Mesenchymal stem cell (in vitro differentiated cells and primary cell): ENCODE results near the gene TKTL2.

Experiments used
- DNase-seq: peaks from one replicate; pipeline ENCODE4 v3.0.0-alpha.2; 2013
- H2AFZ ChIP-seq: one replicate; pipeline ENCODE4 v1.6.1; 2013; ENCODE audit warnings: low read depth, mild to moderate bottlenecking, control low read depth, inconsistent platforms, low read length, moderate library complexity
- H2AK5ac ChIP-seq: 2 replicates; pipeline ENCODE4 v1.6.1; 2013; ENCODE audit warnings: low read length, moderate library complexity, mild to moderate bottlenecking, inconsistent platforms; ENCODE audit not compliant: severe bottlenecking
- H2BK120ac ChIP-seq: one replicate; pipeline ENCODE4 v1.6.1; 2013; ENCODE audit warnings: low read depth, mild to moderate bottlenecking, inconsistent platforms, low read length, moderate library complexity
- H2BK12ac ChIP-seq, 2 experiments: one replicate each; pipeline ENCODE4 v1.6.1; 2013; ENCODE audit warnings: inconsistent platforms in 2 of 2, low read length in 2 of 2, mild to moderate bottlenecking in 2 of 2, moderate library complexity in 2 of 2, control low read depth in 1 of 2
- H2BK15ac ChIP-seq: one replicate; pipeline ENCODE4 v1.6.1; 2013; ENCODE audit warnings: mild to moderate bottlenecking, low read depth, inconsistent platforms; ENCODE audit not compliant: poor library complexity, severe bottlenecking
- H2BK5ac ChIP-seq: 2 replicates; pipeline ENCODE4 v1.6.1; 2013; ENCODE audit warnings: low read depth, mild to moderate bottlenecking, low read length, control low read depth, inconsistent platforms; ENCODE audit not compliant: poor library complexity, severe bottlenecking
- H3K14ac ChIP-seq, 2 experiments: one replicate each; pipeline ENCODE4 v1.6.1; 2013; ENCODE audit warnings: inconsistent platforms in 2 of 2, low read length in 2 of 2, control low read depth in 1 of 2, mild to moderate bottlenecking in 1 of 2, moderate library complexity in 1 of 2
- H3K18ac ChIP-seq, 2 experiments: one replicate each; pipeline ENCODE4 v1.6.1; 2013; ENCODE audit warnings: inconsistent platforms in 2 of 2, low read length in 2 of 2, control low read depth in 1 of 2, low read depth in 1 of 2, mild to moderate bottlenecking in 1 of 2
- H3K23ac ChIP-seq, 2 experiments: one replicate each; pipeline ENCODE4 v1.6.1; 2013; ENCODE audit warnings: inconsistent platforms in 2 of 2, low read length in 2 of 2, mild to moderate bottlenecking in 2 of 2, moderate library complexity in 2 of 2, control low read depth in 1 of 2
- H3K27ac ChIP-seq: 2 replicates; pipeline ENCODE4 v1.5.1; 2013; ENCODE audit warnings: mild to moderate bottlenecking, moderate library complexity, low read length, control low read depth, inconsistent platforms; ENCODE audit not compliant: poor library complexity, severe bottlenecking
- H3K27me3 ChIP-seq, 2 experiments: 2 replicates each; pipeline versions ENCODE4 v1.6.1 to v1.7.0; 2013; ENCODE audit warnings: low read length in 2 of 2, mild to moderate bottlenecking in 2 of 2, moderate library complexity in 2 of 2, control low read depth in 1 of 2, inconsistent platforms in 1 of 2; ENCODE audit not compliant: control insufficient read depth in 1 of 2, insufficient read depth in 1 of 2
- H3K36me3 ChIP-seq, 2 experiments: 2 replicates each; pipeline versions ENCODE4 v1.6.1 to v1.7.0; 2013; ENCODE audit warnings: low read length in 2 of 2, control low read depth in 1 of 2, inconsistent platforms in 1 of 2, low read depth in 1 of 2, mild to moderate bottlenecking in 1 of 2; ENCODE audit not compliant: insufficient read depth in 2 of 2, control insufficient read depth in 1 of 2
- H3K4ac ChIP-seq, 2 experiments: one replicate each; pipeline ENCODE4 v1.6.1; 2013; ENCODE audit warnings: inconsistent platforms in 2 of 2, low read length in 2 of 2, mild to moderate bottlenecking in 2 of 2, moderate library complexity in 2 of 2, control low read depth in 1 of 2, low read depth in 1 of 2
- H3K4me1 ChIP-seq: 2 replicates; pipeline ENCODE4 v1.6.1; 2013; ENCODE audit warnings: low read depth, low read length, control low read depth; ENCODE audit not compliant: control insufficient read depth, insufficient read depth
- H3K4me2 ChIP-seq: 2 replicates; pipeline ENCODE4 v1.6.1; 2013; ENCODE audit warnings: low read length, mild to moderate bottlenecking, inconsistent platforms; ENCODE audit not compliant: poor library complexity, severe bottlenecking
- H3K4me3 ChIP-seq, 2 experiments: 2 replicates each; pipeline versions ENCODE4 v1.5.1 to v1.7.0; 2013; ENCODE audit warnings: low read length in 2 of 2, mild to moderate bottlenecking in 2 of 2, control low read depth in 1 of 2, low read depth in 1 of 2; ENCODE audit not compliant: insufficient read depth in 1 of 2
- H3K79me1 ChIP-seq: replicated peaks from 2 replicates; pipeline ENCODE4 v1.6.1; 2013; ENCODE audit warnings: mild to moderate bottlenecking, control low read depth, low read length, inconsistent platforms; ENCODE audit not compliant: poor library complexity, severe bottlenecking
- H3K9ac ChIP-seq: 2 replicates; pipeline ENCODE4 v1.7.0; 2013; ENCODE audit warnings: mild to moderate bottlenecking, low read length, moderate library complexity
- H3K9me3 ChIP-seq: 2 replicates; pipeline ENCODE4 v1.7.0; 2013; ENCODE audit warnings: mild to moderate bottlenecking, low read length; ENCODE audit not compliant: control insufficient read depth
- H4K8ac ChIP-seq: one replicate; pipeline ENCODE4 v1.6.1; 2013; ENCODE audit warnings: inconsistent platforms, mild to moderate bottlenecking, low read length, moderate library complexity
- H4K91ac ChIP-seq: one replicate; pipeline ENCODE4 v1.6.1; 2013; ENCODE audit warnings: mild to moderate bottlenecking, low read length, inconsistent platforms
- WGBS: methylation state at CpG from one replicate; pipeline ENCODE4 v1.1.7; 2013; ENCODE audit warnings: mixed read lengths; 5-methylcytosine and 5-hydroxymethylcytosine counted together

Gene TKTL2

GRCh38 chr4:163482190-163482589, 8.6 kb upstream of the TKTL2 start:
- no peak overlapping the region for H3K23ac ChIP-seq
- no peaks in the 10 kb centered on the region for H3K9me3 ChIP-seq
- H3K4me1 ChIP-seq: no peaks in the 10 kb centered on the region
- no peak overlapping the region for H3K9ac ChIP-seq
- H3K4me2 ChIP-seq: no peak overlapping the region
- WGBS: 40% methylated on average over 1 of the region's 1 CpG
- H4K91ac ChIP-seq: no peak overlapping the region
- H3K4ac ChIP-seq: no peak overlapping the region
- H3K18ac ChIP-seq: no peak overlapping the region
- H2AFZ ChIP-seq: no peak overlapping the region
- H2BK120ac ChIP-seq: no peak overlapping the region
- no peak overlapping the region for H3K27ac ChIP-seq
- no peak overlapping the region for H3K14ac ChIP-seq
- DNase-seq: no peak
- no peaks in the 10 kb centered on the region for H3K79me1 ChIP-seq
- no peak overlapping the region for H2AK5ac ChIP-seq
- H3K4me3 ChIP-seq: no peak overlapping the region
- no peak overlapping the region for H2BK15ac ChIP-seq
- no peaks in the 10 kb centered on the region for H3K36me3 ChIP-seq
- H2BK5ac ChIP-seq: no peak overlapping the region
- no peak overlapping the region for H4K8ac ChIP-seq
- no peak overlapping the region for H2BK12ac ChIP-seq
- H3K27me3 ChIP-seq: no peaks in the 10 kb centered on the region

GRCh38 chr4:163476761-163477438, 3.3 kb upstream of the TKTL2 start:
- no peak overlapping the region for H4K91ac ChIP-seq
- DNase-seq: no peak
- no peak overlapping the region for H2AFZ ChIP-seq
- H3K27me3 ChIP-seq: no peaks in the 10 kb centered on the region
- WGBS: 92% methylated on average over 3 of the region's 5 CpGs
- no peak overlapping the region for H2BK120ac ChIP-seq
- H3K23ac ChIP-seq: no peak overlapping the region
- H3K18ac ChIP-seq: no peak overlapping the region
- H3K4ac ChIP-seq: no peak overlapping the region
- no peak overlapping the region for H2BK5ac ChIP-seq
- H3K4me3 ChIP-seq: no peak overlapping the region
- no peak overlapping the region for H4K8ac ChIP-seq
- no peak overlapping the region for H3K14ac ChIP-seq
- H3K9me3 ChIP-seq: no peaks in the 10 kb centered on the region
- H3K4me1 ChIP-seq: peaks cover 4% of the 10 kb centered on the region
- no peak overlapping the region for H2BK12ac ChIP-seq
- H2AK5ac ChIP-seq: no peak overlapping the region
- H3K36me3 ChIP-seq: peaks cover 0 to 4% of the 10 kb centered on the region in 2 experiments
- no peak overlapping the region for H2BK15ac ChIP-seq
- no peak overlapping the region for H3K9ac ChIP-seq
- H3K79me1 ChIP-seq: no peaks in the 10 kb centered on the region
- H3K4me2 ChIP-seq: no peak overlapping the region
- no peak overlapping the region for H3K27ac ChIP-seq

- no peak overlapping the region for H2BK120ac ChIP-seq
- 100% methylated on average over 2 of the region's 3 CpGs for WGBS
- H3K23ac ChIP-seq: no peak overlapping the region
- peaks cover 4% of the 10 kb centered on the region for H3K4me1 ChIP-seq
- H2BK12ac ChIP-seq: no peak overlapping the region
- H3K9ac ChIP-seq: no peak overlapping the region
- no peak overlapping the region for H3K27ac ChIP-seq
- no peak overlapping the region for H2AK5ac ChIP-seq
- no peaks in the 10 kb centered on the region for H3K9me3 ChIP-seq
- no peak overlapping the region for H2AFZ ChIP-seq
- H3K4me3 ChIP-seq: no peak overlapping the region
- no peaks in the 10 kb centered on the region for H3K79me1 ChIP-seq
- peaks cover 0 to 4% of the 10 kb centered on the region in 2 experiments for H3K36me3 ChIP-seq
- H4K8ac ChIP-seq: no peak overlapping the region
- no peak overlapping the region for H3K4me2 ChIP-seq
- H4K91ac ChIP-seq: no peak overlapping the region
- H3K18ac ChIP-seq: no peak overlapping the region
- no peak overlapping the region for H2BK15ac ChIP-seq
- no peak for DNase-seq
- H3K27me3 ChIP-seq: no peaks in the 10 kb centered on the region
- no peak overlapping the region for H2BK5ac ChIP-seq
- no peak overlapping the region for H3K14ac ChIP-seq
- H3K4ac ChIP-seq: no peak overlapping the region
Observed at GRCh38 chr4:163474027-163474426, 473 bp upstream of the TKTL2 start.

- no peak overlapping the region for H3K14ac ChIP-seq
- no peak overlapping the region for H4K91ac ChIP-seq
- H2BK5ac ChIP-seq: no peak overlapping the region
- no peaks in the 10 kb centered on the region for H3K27me3 ChIP-seq
- no peak overlapping the region for H3K4me3 ChIP-seq
- H2BK15ac ChIP-seq: no peak overlapping the region
- no peaks in the 10 kb centered on the region for H3K9me3 ChIP-seq
- no peak overlapping the region for H3K4me2 ChIP-seq
- peaks cover 0 to 4% of the 10 kb centered on the region in 2 experiments for H3K36me3 ChIP-seq
- no peak overlapping the region for H4K8ac ChIP-seq
- no peak overlapping the region for H3K23ac ChIP-seq
- no peak for DNase-seq
- no peak overlapping the region for H2AK5ac ChIP-seq
- H3K4ac ChIP-seq: no peak overlapping the region
- H3K18ac ChIP-seq: no peak overlapping the region
- 97% methylated on average over 14 of the region's 14 CpGs for WGBS
- H3K27ac ChIP-seq: no peak overlapping the region
- peaks cover 4% of the 10 kb centered on the region for H3K4me1 ChIP-seq
- H3K79me1 ChIP-seq: no peaks in the 10 kb centered on the region
- no peak overlapping the region for H2BK12ac ChIP-seq
- no peak overlapping the region for H3K9ac ChIP-seq
- H2AFZ ChIP-seq: no peak overlapping the region
- H2BK120ac ChIP-seq: no peak overlapping the region
Observed at GRCh38 chr4:163473130-163473529, 424 bp downstream of the TKTL2 start.
